ENCODE results near the gene PGS1. TPM values are rescaled to one million over a fixed set of nuclear protein-coding genes. Genes with fewer than 3 reads are reported as not detected.

PGS1 gene
- total RNA-seq, 1 experiment from 2014 or later: 64.1 TPM

GRCh38 chr17:78364436-78365281 lies 13.8 kb upstream of the PGS1 start:
- Histone ChIP-seq H3K4me1 (replicated peaks) (peaks cover 43% of the 10 kb centered on the region), H3K9me3 (replicated peaks) (no peaks in the 10 kb centered on the region), H3K27ac (peak overlapping the region; percentile 73), H3K4me3 (no peak overlapping the region), H3K36me3 (peaks cover 3% of the 10 kb centered on the region), H3K27me3 (replicated peaks) (no peaks in the 10 kb centered on the region)
- peak; percentile 62 to 72 for DNase-seq (ENCODE audit: low read depth in 1 of 2, low spot score in 2 of 2)

GRCh38 chr17:78365561-78366108 lies 12.8 kb upstream of the PGS1 start:
- Histone ChIP-seq H3K27ac (peak overlapping the region; percentile 73), H3K9me3 (replicated peaks) (no peaks in the 10 kb centered on the region), H3K4me3 (no peak overlapping the region), H3K27me3 (replicated peaks) (no peaks in the 10 kb centered on the region), H3K4me1 (replicated peaks) (peaks cover 47% of the 10 kb centered on the region), H3K36me3 (no peaks in the 10 kb centered on the region)
- peak; percentile 93 to 94 for DNase-seq (ENCODE audit: low read depth in 1 of 2, low spot score in 2 of 2)

- peak overlapping the region; percentile 73 for H3K27ac ChIP-seq
- DNase-seq (ENCODE audit: low read depth in 1 of 2, low spot score in 2 of 2): no peak
- peaks cover 43% of the 10 kb centered on the region for H3K4me1 ChIP-seq (replicated peaks)
- no peaks in the 10 kb centered on the region for H3K36me3 ChIP-seq
- no peaks in the 10 kb centered on the region for H3K27me3 ChIP-seq (replicated peaks)
- H3K9me3 ChIP-seq (replicated peaks): no peaks in the 10 kb centered on the region
- H3K4me3 ChIP-seq: no peak overlapping the region
Measured at GRCh38 chr17:78366109-78366848, 12.2 kb upstream of the PGS1 start.

GRCh38 chr17:78367193-78367592 lies 11.3 kb upstream of the PGS1 start:
- DNase-seq (ENCODE audit: low read depth in 1 of 2, low spot score in 2 of 2): no peak
- Histone ChIP-seq H3K4me3 (no peak overlapping the region), H3K36me3 (no peaks in the 10 kb centered on the region), H3K27ac (no peak overlapping the region), H3K27me3 (replicated peaks) (no peaks in the 10 kb centered on the region), H3K4me1 (replicated peaks) (peaks cover 45% of the 10 kb centered on the region), H3K9me3 (replicated peaks) (no peaks in the 10 kb centered on the region)

GRCh38 chr17:78368348-78368747 lies 10.1 kb upstream of the PGS1 start:
- Histone ChIP-seq H3K27me3 (replicated peaks) (no peaks in the 10 kb centered on the region), H3K36me3 (no peaks in the 10 kb centered on the region), H3K9me3 (replicated peaks) (no peaks in the 10 kb centered on the region), H3K27ac (no peak overlapping the region), H3K4me1 (replicated peaks) (peaks cover 54% of the 10 kb centered on the region), H3K4me3 (no peak overlapping the region)
- no peak for DNase-seq (ENCODE audit: low read depth in 1 of 2, low spot score in 2 of 2)

- Histone ChIP-seq H3K36me3 (no peaks in the 10 kb centered on the region), H3K4me3 (no peak overlapping the region), H3K4me1 (replicated peaks) (peaks cover 55% of the 10 kb centered on the region), H3K27me3 (replicated peaks) (no peaks in the 10 kb centered on the region), H3K27ac (no peak overlapping the region), H3K9me3 (replicated peaks) (no peaks in the 10 kb centered on the region)
- no peak for DNase-seq (ENCODE audit: low read depth in 1 of 2, low spot score in 2 of 2)
Measured at GRCh38 chr17:78368854-78369495, 9.5 kb upstream of the PGS1 start.

- DNase-seq (ENCODE audit: low read depth in 1 of 2, low spot score in 2 of 2): no peak
- H3K4me1 ChIP-seq (replicated peaks): peaks cover 56% of the 10 kb centered on the region
- no peaks in the 10 kb centered on the region for H3K9me3 ChIP-seq (replicated peaks)
- no peak overlapping the region for H3K4me3 ChIP-seq
- no peaks in the 10 kb centered on the region for H3K27me3 ChIP-seq (replicated peaks)
- H3K27ac ChIP-seq: no peak overlapping the region
- H3K36me3 ChIP-seq: no peaks in the 10 kb centered on the region
Measured at GRCh38 chr17:78369791-78370381, 8.6 kb upstream of the PGS1 start.

- DNase-seq (ENCODE audit: low read depth in 1 of 2, low spot score in 2 of 2): no peak
- Histone ChIP-seq H3K4me3 (no peak overlapping the region), H3K27me3 (replicated peaks) (no peaks in the 10 kb centered on the region), H3K27ac (no peak overlapping the region), H3K4me1 (replicated peaks) (peaks cover 56% of the 10 kb centered on the region), H3K9me3 (replicated peaks) (no peaks in the 10 kb centered on the region), H3K36me3 (no peaks in the 10 kb centered on the region)
Measured at GRCh38 chr17:78371056-78371455, 7.4 kb upstream of the PGS1 start.

- Histone ChIP-seq H3K36me3 (no peaks in the 10 kb centered on the region), H3K9me3 (replicated peaks) (no peaks in the 10 kb centered on the region), H3K4me1 (replicated peaks) (peaks cover 60% of the 10 kb centered on the region), H3K27ac (no peak overlapping the region), H3K27me3 (replicated peaks) (no peaks in the 10 kb centered on the region), H3K4me3 (no peak overlapping the region)
- DNase-seq (ENCODE audit: low read depth in 1 of 2, low spot score in 2 of 2): no peak
Measured at GRCh38 chr17:78372841-78373240, 5.6 kb upstream of the PGS1 start.

GRCh38 chr17:78374189-78374588 lies 4.3 kb upstream of the PGS1 start:
- Histone ChIP-seq H3K27me3 (replicated peaks) (no peaks in the 10 kb centered on the region), H3K9me3 (replicated peaks) (no peaks in the 10 kb centered on the region), H3K4me1 (replicated peaks) (peaks cover 66% of the 10 kb centered on the region), H3K4me3 (no peak overlapping the region), H3K36me3 (peaks cover 6% of the 10 kb centered on the region), H3K27ac (peak overlapping the region; percentile 91)
- no peak for DNase-seq (ENCODE audit: low read depth in 1 of 2, low spot score in 2 of 2)

GRCh38 chr17:78374631-78375274 lies 3.7 kb upstream of the PGS1 start:
- Histone ChIP-seq H3K27me3 (replicated peaks) (no peaks in the 10 kb centered on the region), H3K4me1 (replicated peaks) (peaks cover 69% of the 10 kb centered on the region), H3K9me3 (replicated peaks) (no peaks in the 10 kb centered on the region), H3K4me3 (no peak overlapping the region), H3K36me3 (peaks cover 6% of the 10 kb centered on the region), H3K27ac (peak overlapping the region; percentile 91)
- peak; percentile 87 to 90 for DNase-seq (ENCODE audit: low read depth in 1 of 2, low spot score in 2 of 2)

GRCh38 chr17:78375401-78376151 lies 2.9 kb upstream of the PGS1 start:
- H3K4me1 ChIP-seq (replicated peaks): peaks cover 70% of the 10 kb centered on the region
- no peak overlapping the region for H3K4me3 ChIP-seq
- no peaks in the 10 kb centered on the region for H3K27me3 ChIP-seq (replicated peaks)
- no peaks in the 10 kb centered on the region for H3K9me3 ChIP-seq (replicated peaks)
- peaks cover 12% of the 10 kb centered on the region for H3K36me3 ChIP-seq
- H3K27ac ChIP-seq: peak overlapping the region; percentile 91
- peak; percentile 83 to 87 for DNase-seq (ENCODE audit: low read depth in 1 of 2, low spot score in 2 of 2)
